GM12878 (cell line): Measurements from ENCODE around the gene ZFP36.

Experiments used
- CEBPB ChIP-seq, 2 experiments: fragments of 150-350 bp in 1 of 2; IDR thresholded peaks; 2 replicates each; pipeline ENCODE4 v1.6.1; 2012 to 2014; ENCODE audit warnings: low read depth in 2 of 2, low read length in 2 of 2, borderline replicate concordance in 1 of 2, inconsistent platforms in 1 of 2
- CTCF ChIP-seq, 3 experiments: IDR thresholded peaks in 2 of 3; conservative IDR thresholded peaks in 1 of 3; 2 replicates each; pipeline ENCODE4 v1.5.1; 2011; ENCODE audit warnings: low read depth in 3 of 3, low read length in 3 of 3, mild to moderate bottlenecking in 3 of 3, control low read depth in 2 of 3, moderate library complexity in 2 of 3, inconsistent platforms in 1 of 3, mixed read lengths in 1 of 3; ENCODE audit not compliant: control insufficient read depth in 2 of 3, insufficient read depth in 1 of 3; ENCODE audit errors: extremely low read depth in 1 of 3
- NR2F1 ChIP-seq: fragments of 450-650 bp; conservative IDR thresholded peaks from 2 replicates; pipeline ENCODE4 v1.6.1; 2017; ENCODE audit warnings: mild to moderate bottlenecking
- POLR2A ChIP-seq: IDR thresholded peaks from 2 replicates; pipeline ENCODE4 v1.6.1; 2011; ENCODE audit warnings: low read depth, mild to moderate bottlenecking, low read length
- RCOR1 ChIP-seq: conservative IDR thresholded peaks from 2 replicates; pipeline ENCODE4 v1.6.1; 2012; ENCODE audit warnings: low read depth, low read length, improper control_type of control experiment
- SIN3A ChIP-seq: IDR thresholded peaks from 2 replicates; pipeline ENCODE4 v1.6.1; 2012; ENCODE audit warnings: low read depth, low read length, improper control_type of control experiment
- TF ChIP-seq, protein P1 (sequence below): IDR thresholded peaks from 2 replicates; pipeline ENCODE4 v1.6.1; 2012; ENCODE audit warnings: mild to moderate bottlenecking, low read depth, low read length
- TF ChIP-seq, protein P2 (sequence below): IDR thresholded peaks from 2 replicates; pipeline ENCODE4 v1.6.1; 2011; ENCODE audit warnings: borderline replicate concordance, low read depth, mild to moderate bottlenecking, moderate library complexity, low read length; ENCODE audit not compliant: insufficient read depth, poor library complexity, severe bottlenecking

GRCh38 chr19:39420769-39421168 is 14.1 kb downstream of the ZFP36 start:
- TF ChIP-seq POLR2A, result no peak
- no peak for TF ChIP-seq RCOR1
- TF ChIP-seq CTCF (IDR thresholded peaks at IDR 0.05 in 2 of 3, conservative IDR thresholded peaks at IDR 0.05 in 1 of 3; ENCODE audit: control insufficient read depth in 2 of 3, extremely low read depth in 1 of 3, insufficient read depth in 1 of 3, low read depth in 3 of 3, low read length in 3 of 3), result no peak
- TF ChIP-seq, protein P1, sequence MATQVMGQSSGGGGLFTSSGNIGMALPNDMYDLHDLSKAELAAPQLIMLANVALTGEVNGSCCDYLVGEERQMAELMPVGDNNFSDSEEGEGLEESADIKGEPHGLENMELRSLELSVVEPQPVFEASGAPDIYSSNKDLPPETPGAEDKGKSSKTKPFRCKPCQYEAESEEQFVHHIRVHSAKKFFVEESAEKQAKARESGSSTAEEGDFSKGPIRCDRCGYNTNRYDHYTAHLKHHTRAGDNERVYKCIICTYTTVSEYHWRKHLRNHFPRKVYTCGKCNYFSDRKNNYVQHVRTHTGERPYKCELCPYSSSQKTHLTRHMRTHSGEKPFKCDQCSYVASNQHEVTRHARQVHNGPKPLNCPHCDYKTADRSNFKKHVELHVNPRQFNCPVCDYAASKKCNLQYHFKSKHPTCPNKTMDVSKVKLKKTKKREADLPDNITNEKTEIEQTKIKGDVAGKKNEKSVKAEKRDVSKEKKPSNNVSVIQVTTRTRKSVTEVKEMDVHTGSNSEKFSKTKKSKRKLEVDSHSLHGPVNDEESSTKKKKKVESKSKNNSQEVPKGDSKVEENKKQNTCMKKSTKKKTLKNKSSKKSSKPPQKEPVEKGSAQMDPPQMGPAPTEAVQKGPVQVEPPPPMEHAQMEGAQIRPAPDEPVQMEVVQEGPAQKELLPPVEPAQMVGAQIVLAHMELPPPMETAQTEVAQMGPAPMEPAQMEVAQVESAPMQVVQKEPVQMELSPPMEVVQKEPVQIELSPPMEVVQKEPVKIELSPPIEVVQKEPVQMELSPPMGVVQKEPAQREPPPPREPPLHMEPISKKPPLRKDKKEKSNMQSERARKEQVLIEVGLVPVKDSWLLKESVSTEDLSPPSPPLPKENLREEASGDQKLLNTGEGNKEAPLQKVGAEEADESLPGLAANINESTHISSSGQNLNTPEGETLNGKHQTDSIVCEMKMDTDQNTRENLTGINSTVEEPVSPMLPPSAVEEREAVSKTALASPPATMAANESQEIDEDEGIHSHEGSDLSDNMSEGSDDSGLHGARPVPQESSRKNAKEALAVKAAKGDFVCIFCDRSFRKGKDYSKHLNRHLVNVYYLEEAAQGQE, result no peak
- TF ChIP-seq, protein P2, sequence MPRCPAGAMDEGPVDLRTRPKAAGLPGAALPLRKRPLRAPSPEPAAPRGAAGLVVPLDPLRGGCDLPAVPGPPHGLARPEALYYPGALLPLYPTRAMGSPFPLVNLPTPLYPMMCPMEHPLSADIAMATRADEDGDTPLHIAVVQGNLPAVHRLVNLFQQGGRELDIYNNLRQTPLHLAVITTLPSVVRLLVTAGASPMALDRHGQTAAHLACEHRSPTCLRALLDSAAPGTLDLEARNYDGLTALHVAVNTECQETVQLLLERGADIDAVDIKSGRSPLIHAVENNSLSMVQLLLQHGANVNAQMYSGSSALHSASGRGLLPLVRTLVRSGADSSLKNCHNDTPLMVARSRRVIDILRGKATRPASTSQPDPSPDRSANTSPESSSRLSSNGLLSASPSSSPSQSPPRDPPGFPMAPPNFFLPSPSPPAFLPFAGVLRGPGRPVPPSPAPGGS, result no peak
- no peak for TF ChIP-seq CEBPB (IDR thresholded peaks at IDR 0.05; ENCODE audit: borderline replicate concordance in 1 of 2, low read depth in 2 of 2, low read length in 2 of 2)
- no peak for TF ChIP-seq SIN3A
- TF ChIP-seq NR2F1, result no peak
